Right lobe of liver (tissue), 4 donors: Measurements from ENCODE around the gene FUT2.

ENCODE experiments used
- POLR2A ChIP-seq: fragments of 450-650 bp; IDR thresholded peaks from one replicate; pipeline ENCODE4 v1.6.1; 2017; ENCODE audit warnings: antibody characterized with exemption, mild to moderate bottlenecking
- TF ChIP-seq, protein P1 (sequence below), 4 donors: fragments of 200-600 bp in 3 of 4; fragments of 450-650 bp in 1 of 4; IDR thresholded peaks; one replicate each; pipeline versions ENCODE4 v1.5.1 to v1.8.0; 2016 to 2022; ENCODE audit warnings: antibody characterized with exemption in 4 of 4, mild to moderate bottlenecking in 2 of 4
- donor health status: DM: no; HTN: no; CAD: no.
- donor health status: DM: no; HTN: no; CAD: no.
- donor health status: DM: no; HTN: yes; CAD: no.

DNA sequence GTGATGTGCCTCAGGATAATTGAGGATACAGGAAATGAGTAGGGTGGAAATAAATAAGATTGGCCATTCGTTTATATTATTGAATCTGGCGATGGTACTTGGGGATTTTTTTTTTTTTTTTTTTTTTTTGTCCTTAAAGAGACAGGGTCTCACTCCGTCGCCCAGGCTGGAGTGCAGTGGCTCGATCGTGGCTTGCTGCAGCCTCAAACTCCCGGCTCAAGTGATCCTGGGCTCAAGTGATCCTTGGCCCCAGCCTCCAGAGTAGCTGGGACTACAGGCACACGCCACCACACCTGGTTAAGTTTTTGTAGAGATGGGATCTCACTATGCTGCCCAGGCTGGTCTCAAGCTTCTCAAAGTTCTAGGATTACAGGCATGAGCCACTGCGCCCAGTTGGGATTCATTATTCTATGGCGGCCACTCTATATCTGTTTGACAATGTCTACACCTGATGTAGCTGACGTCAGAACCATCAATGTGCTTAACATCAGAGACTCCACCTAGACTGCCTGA, 26.5 kb downstream of the FUT2 start:
- TF ChIP-seq POLR2A: no peak
- TF ChIP-seq, protein P1, sequence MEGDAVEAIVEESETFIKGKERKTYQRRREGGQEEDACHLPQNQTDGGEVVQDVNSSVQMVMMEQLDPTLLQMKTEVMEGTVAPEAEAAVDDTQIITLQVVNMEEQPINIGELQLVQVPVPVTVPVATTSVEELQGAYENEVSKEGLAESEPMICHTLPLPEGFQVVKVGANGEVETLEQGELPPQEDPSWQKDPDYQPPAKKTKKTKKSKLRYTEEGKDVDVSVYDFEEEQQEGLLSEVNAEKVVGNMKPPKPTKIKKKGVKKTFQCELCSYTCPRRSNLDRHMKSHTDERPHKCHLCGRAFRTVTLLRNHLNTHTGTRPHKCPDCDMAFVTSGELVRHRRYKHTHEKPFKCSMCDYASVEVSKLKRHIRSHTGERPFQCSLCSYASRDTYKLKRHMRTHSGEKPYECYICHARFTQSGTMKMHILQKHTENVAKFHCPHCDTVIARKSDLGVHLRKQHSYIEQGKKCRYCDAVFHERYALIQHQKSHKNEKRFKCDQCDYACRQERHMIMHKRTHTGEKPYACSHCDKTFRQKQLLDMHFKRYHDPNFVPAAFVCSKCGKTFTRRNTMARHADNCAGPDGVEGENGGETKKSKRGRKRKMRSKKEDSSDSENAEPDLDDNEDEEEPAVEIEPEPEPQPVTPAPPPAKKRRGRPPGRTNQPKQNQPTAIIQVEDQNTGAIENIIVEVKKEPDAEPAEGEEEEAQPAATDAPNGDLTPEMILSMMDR (IDR thresholded peaks at IDR 0.05): no peak
